Activated gamma-delta T cell (primary cell): ENCODE data around the gene HIP1.
"Not testable (repeated sequence)": the region's sequence is repeated elsewhere in the genome, so short reads cannot be mapped to it uniquely, and the experiment has no call there.

Experiments
- DNase-seq: peaks from one replicate; lab custom pipeline; 2025; lab: John Stamatoyannopoulos, UW
- total RNA-seq, 2 donors: gene quantifications; one replicate each; lab custom pipeline; 2026; lab: John Stamatoyannopoulos, UW

The HIP1 gene
- total RNA-seq = 34.4 to 59.8 reads per million in 2 donors

DNA sequence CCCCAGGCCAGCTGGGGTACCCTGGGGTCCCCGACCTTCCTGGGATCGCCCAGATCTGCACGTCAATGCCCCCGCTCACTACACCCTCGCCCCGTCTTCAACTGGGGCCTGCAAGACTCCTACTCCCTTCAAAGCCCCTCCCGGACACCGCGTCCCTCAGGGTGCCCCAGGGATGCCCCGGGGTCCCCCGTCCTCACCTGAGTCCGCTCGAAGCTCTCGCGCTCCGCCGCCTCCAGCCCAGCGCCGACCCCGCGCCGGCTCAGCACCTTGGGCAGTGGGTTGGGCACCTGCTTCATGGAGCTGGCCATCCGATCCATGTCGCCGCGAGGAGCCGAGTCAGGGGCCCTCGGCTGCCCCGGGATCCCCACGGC, at the start of gene HIP1:
Gene HIP1 (minus strand): TSS at position 338 of the 371 bp plus-strand sequence. CDS start 21 bp downstream, at position 317.
- DNase-seq = no peak

DNA sequence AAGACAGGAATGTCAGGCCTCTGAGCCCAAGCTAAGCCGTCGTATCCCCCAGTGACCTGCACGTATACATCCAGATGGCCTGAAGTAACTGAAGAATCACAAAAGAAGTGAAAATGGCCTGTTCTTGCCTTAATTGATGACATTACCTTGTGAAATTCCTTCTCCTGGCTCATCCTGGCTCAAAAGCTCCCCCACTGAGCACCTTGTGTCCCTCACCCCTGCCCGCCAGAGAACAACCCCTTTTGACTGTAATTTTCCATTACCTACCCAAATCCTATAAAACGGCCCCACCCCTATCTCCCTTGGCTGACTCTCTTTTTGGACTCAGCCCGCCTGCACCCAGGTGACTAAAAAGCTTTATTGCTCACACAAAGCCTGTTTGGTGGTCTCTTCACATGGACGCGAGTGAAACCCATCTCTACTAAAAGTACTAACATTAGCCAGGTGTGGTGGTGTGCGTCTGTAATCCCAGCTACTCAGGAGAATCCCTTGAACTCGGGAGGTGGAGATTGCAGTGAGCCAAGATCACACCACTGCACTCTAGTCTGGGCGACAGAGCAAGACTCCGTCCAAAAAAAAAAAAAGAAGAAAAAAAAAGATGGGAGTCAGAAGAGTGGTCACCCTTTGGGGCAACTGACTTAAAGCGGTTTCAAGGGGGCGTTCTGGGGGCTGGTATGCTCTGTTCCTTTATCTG, 49.6 kb upstream of the HIP1 start:
- not testable (repeated sequence) for DNase-seq

DNA sequence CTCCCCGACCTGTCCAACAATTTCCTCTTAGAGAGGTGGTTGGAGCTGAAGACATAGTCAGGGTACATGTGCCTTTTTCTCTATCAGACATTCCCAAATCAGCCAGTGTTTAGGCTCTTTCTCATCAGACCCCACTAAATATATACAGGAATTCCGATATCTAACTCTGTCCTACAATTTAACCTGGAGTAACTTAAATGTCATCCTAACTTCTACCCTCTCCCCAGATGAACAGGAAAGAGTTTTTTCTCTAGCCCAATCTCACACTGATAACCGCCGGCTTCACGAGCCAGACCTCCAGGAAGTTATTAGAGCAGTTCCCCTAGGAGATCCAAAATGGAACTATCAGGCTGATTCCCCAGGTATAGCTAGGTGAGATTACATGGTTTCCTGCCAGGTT, 44.3 kb upstream of the HIP1 start:
- not testable (repeated sequence) for DNase-seq

DNA sequence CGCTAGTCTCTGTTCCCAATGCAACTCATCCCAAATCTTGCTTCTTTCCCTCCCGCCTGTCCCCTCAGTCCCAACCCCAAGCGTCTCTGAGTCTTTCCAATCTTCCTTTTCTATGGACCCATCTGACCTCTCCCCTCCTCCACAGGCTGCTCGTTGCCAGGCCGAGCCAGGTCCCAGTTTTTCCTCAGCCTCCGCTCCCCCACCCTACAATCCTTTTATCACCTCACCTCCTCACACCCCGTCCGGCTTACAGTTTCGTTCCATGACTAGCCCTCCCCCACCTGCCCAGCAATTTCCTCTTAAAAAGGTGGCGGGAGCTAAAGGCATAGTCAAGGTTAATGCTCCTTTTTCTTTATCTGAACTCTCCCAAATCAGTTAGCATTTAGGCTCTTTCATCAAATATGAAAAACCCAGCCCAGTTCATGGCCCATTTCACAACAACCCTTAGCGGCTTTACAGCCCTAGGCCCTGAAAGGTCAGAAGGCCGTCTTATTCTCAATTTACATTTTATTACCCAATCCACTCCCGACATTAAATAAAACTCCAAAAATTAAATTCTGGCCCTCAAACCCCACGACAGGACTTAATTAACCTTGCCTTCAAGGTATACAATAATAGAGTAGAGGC, 42.0 kb upstream of the HIP1 start:
- not testable (repeated sequence) for DNase-seq

DNA sequence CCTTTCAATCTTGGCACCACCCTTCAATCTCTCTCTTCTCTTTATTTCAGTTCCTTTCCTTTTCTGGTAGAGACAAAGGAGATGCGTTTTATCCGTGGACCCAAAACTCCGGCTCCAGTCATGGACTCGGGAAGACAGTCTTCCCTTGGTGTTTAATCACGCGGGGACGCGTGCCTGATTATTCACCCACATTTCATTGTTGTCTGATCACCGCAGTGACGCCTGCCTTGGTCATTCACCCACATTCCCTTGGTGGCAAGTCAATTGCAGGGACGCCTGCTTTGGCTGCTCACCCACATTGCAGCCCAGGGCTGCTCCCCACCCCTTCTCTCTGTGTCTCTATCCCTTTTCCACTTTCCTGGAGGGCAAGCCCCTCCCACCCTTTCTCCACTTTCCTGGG, 40.8 kb upstream of the HIP1 start:
- DNase-seq = not testable (repeated sequence)

DNA sequence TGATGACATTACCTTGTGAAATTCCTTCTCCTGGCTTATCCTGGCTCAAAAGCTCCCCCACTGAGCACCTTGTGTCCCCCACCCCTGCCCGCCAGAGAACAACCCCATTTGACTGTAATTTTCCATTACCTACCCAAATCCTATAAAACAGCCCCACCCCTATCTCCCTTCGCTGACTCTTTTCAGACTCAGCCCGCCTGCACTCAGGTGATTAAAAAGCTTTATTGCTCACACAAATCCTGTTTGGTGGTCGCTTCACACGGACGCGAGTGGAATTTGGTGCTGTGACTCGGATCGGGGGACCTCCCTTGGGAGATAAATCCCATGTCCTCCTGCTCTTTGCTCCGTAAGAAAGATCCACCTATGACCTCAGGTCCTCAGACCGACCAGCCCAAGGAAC, 40.3 kb upstream of the HIP1 start:
- DNase-seq = not testable (repeated sequence)

DNA sequence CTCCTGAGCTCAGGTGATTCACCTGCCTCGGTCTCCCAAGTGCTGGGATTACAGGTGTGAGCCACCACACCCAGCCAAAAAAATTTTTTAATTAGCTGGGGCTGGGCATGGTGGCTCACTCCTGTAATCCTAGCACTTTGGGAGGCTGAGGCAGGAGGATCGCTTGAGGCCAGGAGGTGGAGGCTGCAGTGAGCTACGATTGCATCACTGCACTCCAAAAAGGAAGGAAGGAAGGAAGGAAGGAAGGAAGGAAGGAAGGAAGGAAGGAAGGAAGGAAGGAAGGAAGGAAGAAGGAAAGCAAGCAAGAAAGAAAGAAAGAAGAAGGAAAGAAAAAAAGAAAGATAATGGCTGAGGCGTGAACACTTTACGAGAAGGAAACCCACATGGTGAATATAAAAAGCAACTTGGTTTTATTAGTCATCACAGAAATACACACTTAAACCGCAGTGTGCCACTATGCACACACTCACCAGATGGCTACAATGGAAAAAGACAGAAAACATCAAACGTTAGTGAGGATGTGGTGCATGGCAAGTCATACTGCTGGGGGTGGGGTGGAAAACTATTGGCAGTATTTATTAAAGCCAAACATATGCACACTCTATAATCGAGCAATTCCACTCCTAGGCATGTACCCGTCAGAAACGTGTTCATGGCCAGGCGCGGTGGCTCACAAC, 37.7 kb upstream of the HIP1 start:
- DNase-seq = no peak

DNA sequence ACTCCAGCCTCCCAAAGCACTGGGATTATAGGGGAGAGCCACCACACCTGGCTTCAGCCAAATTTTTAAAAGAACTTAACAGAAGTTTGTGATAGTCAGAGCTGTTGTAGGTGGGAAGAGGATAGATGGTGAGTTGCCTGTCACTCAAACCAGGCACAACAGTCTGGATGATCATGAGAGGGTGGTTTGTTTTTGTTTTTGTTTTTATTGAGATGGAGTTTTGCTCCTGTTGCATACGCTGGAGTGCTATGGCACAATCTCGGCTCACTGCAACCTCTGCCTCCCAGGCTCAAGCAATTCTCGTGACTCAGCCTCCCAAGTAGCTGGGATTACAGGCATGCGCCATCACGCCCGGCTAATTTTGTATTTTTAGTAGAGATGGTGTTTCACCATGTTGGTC, 35.2 kb upstream of the HIP1 start:
- not testable (repeated sequence) for DNase-seq

- no peak for DNase-seq
These were observed 33.6 kb upstream of the HIP1 start, which contains the start of gene CCL26 for GRCh38 chr7:75772081-75773077. CCL26 (minus strand) TSS chr7:75772211; CDS start chr7:75772176, 35 bp downstream.

DNA sequence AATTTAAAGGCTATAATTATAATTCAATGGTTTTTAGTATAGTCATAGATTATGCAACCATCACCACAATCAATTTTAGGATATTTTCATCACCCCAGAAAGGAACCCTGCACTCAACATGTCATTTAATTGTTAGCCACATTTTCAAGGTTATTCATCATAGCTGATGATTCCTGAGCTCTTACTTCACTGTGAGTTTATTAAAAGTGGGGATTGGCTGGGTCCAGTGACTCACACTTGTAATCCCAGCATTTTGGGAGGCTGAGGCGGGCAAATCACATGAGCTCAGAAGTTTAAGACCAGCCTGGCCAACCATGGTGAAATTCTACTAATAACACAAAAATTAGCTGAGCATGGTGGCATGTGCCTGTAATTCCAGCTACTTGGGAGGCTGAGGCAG, 32.5 kb upstream of the HIP1 start:
- no peak for DNase-seq

DNA sequence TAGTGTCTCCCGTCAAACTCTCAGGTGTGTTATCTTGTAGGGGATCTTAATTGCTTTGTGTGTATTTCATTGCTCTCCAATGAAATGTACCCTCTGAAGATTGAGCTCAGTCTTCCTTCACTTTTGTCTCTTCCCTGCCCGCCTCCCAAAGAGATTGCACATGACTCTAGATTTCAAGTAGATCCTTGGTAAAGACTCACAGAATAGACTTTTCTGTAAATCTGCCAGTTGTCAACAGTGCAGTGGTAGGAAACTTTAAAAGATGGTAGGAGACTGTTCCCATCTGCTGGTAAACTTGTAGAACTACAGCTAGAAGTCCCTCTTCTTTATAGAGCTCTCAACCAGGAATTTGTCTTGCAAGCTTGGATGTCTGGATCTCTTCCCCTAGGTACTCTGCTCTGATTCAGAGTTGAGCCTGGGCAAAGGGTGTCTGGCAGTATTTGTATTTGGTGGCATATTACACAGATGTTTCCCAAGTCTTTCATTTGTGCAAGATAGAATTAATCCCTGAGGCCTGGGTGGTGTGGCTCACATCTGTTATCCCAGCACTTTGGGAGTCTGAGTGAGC, 23.7 kb upstream of the HIP1 start:
- no peak for DNase-seq

DNA sequence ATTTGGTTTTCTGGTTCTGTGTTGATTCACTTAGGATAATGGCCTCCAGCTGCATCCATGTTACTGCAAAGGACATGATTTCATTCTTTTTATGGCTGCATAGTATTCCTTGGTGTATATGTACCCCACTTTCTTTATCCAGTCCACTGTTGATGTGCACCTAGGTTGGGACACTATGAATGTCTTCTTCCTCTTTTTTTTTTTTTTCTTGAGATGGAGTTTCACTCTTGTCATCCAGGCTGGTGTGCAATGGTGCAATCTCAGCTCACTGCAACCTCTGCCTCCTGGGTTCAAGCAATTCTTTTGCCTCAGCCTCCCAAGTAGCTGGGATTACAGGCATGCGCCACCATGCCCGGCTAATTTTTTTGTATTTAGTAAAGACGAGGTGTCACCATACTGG, 23.1 kb upstream of the HIP1 start:
- DNase-seq = not testable (repeated sequence)

DNA sequence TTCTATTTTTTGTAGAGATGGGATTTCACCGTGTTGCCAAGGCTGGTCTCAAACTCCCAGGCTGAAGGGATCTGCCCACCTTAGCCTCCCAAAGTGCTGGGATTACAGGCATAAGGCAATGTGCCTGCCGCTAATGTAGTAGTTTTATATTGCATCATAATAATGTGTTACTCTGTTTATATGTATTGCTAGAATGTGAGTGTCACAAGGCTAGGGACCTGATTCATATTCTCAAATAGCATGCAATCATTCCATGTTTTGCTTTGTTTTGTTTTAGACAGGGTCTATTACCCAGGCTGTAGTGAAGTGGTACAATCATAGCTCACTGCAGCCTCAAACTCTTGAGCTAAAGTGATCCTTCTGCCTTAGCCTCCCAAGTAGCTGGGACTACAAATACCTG, 19.8 kb upstream of the HIP1 start:
- no peak for DNase-seq

- no peak for DNase-seq
These were observed 19.1 kb upstream of the HIP1 start for GRCh38 chr7:75757860-75758259.

- no peak for DNase-seq
These were observed 18.4 kb upstream of the HIP1 start for GRCh38 chr7:75756991-75757676.

DNA sequence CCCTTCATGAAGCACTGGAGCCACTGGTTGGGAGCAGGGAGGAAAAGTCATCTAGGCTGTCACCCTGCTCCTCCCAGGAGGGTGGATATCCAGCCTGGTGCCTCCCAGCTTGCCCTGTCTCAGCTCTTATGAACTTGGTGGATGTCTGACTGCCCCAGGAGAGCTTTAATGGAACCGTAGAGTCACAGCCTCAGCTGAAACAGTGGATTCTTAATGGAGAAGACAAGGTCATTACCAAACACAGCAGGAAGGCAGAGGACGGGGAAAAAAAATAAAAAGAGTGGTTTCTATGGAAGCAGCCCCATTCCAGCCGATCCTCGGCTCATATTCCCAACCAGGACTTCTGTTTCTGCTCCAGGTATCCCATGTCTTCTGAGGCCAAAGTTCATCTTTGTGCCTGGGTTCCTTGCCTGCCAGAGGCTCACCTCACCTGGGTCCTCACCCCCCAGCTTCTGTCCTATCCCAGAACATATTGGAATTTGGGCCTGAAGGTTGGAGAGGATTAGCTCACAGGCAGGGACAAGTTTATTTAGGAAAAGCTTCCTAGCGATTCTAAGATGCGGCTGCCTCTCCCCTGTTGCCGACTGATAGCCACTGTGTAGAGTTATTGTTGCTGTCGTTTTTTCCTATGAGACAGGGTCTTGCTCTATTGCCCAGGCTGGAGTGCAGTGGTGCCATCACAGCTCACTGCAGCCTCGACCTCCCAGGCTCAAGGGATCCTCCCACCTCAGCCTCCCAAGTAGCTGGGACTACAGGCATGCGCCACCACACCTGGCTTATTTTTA, 17.7 kb upstream of the HIP1 start:
- DNase-seq = no peak

DNA sequence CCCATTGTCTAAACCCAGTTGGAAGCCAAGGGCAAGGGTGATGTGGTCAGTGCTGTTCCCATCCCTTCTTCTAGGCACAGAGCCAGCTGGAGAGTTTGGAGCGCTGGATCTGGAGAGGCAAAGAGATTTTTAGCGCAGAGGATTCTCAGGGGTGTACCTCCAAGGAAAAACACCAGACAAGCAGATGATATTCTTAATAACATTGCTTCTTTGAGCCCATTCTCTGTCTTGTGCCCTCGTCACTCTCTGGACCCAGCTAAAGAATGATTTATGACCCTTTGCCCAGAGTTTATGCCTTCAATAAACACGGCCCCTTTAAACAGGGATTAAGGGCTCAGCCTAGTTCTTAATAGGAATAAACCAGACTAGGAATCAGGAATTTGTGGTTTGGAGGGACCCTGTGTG, 4.7 kb upstream of the HIP1 start:
- DNase-seq = no peak

GRCh38 chr7:75740846-75741497, 2.2 kb upstream of the HIP1 start:
- no peak for DNase-seq
